ENCODE data around the gene WDR27. TPM values are rescaled to one million over a fixed set of nuclear protein-coding genes. Genes with fewer than 3 reads are reported as not detected.
A peak's percentile ranks its signal among the peaks of the same experiment; 100 is the strongest.

The WDR27 gene
- total RNA-seq, 1 donor from 2014 or later: 24.0 TPM

GRCh38 chr6:169566961-169567750 is 134.7 kb downstream of the WDR27 start:
- no peak for DNase-seq (ENCODE audit: low read depth, low spot score)

GRCh38 chr6:169566319-169566718 is 135.5 kb downstream of the WDR27 start:
- no peak for DNase-seq (ENCODE audit: low read depth, low spot score)

GRCh38 chr6:169564453-169565240 is 137.2 kb downstream of the WDR27 start:
- DNase-seq (ENCODE audit: low read depth, low spot score): no peak

DNA sequence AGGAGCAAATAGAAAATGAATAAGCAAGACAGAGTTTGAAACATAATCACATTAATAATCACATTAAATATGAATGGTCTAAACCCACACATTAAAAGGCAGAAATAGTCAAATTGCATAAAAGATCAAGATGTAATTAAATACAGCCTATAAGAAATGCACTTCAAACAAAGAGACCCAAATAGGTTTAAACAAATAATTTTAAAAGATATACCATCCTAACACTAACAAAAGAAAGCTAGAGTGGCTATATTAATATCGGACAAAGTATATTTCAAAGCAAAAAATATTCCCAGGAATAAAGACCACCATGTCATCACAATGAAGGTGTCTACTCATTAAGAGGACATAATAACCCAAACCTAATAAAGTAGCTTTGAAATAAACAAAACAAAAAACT is 140.2 kb downstream of the WDR27 start:
- DNase-seq (ENCODE audit: low read depth, low spot score): no peak

- DNase-seq (ENCODE audit: low read depth, low spot score): no peak
These were observed 142.2 kb downstream of the WDR27 start for GRCh38 chr6:169559592-169559991.

- no peak for DNase-seq (ENCODE audit: low read depth, low spot score)
These were observed 142.9 kb downstream of the WDR27 start for GRCh38 chr6:169558774-169559441.

GRCh38 chr6:169558378-169558773 is 143.5 kb downstream of the WDR27 start:
- DNase-seq (ENCODE audit: low read depth, low spot score): no peak

GRCh38 chr6:169557887-169558286 is 143.9 kb downstream of the WDR27 start:
- no peak for DNase-seq (ENCODE audit: low read depth, low spot score)

- DNase-seq (ENCODE audit: low read depth, low spot score): no peak
These were observed 144.9 kb downstream of the WDR27 start for GRCh38 chr6:169556758-169557548.

DNA sequence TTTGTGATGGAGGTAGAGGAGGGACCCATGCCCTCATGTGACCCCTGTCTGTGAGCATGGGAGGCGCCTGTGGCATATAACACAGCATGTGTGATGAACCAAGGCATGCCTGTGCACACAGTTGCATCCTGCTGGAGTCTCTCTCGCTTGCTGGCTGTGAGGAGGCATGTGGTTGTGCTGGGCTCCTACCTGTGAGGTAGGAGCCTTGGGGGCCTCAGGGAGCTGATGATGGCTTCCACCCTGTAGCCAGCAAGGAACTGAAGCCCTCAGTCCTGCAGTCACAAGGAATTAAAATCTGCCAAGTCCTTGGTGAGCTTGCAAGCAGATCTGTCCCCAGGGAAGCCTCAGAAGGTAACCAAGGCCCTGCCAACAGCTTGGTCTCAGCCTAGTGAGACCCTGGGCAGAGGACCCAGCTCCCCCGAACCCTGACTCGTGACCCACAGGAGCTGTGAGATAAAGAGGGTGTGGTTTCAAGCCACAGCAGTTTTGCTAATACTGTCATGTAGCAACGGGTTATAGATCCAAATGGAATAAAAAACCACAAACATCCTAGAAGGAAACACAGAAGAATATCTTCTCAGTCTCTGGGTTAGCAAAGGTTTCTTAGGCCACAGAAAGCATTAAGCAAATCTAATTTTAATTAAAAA is 145.7 kb downstream of the WDR27 start:
- DNase-seq (ENCODE audit: low read depth, low spot score): no peak

- DNase-seq (ENCODE audit: low read depth, low spot score): no peak
These were observed 155.8 kb downstream of the WDR27 start for GRCh38 chr6:169545982-169546381.

DNA sequence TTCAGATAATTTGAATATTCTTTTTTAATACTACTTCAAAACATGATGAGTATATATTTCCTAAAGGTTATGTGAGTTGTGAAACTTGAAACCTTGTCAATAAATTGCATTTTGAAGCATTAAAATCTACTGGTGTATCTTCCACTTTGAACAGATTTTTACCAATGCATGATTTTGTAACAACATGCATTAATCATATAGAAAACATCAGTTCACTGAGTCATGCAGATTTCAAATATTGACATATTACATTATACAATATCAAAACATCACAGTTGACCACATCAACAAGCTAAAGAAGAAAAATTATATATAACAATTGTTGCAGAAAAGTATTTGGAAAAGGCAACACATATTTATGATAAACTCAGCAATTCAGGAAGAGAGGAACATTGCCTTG is 158.1 kb downstream of the WDR27 start:
- no peak for DNase-seq (ENCODE audit: low read depth, low spot score)

DNA sequence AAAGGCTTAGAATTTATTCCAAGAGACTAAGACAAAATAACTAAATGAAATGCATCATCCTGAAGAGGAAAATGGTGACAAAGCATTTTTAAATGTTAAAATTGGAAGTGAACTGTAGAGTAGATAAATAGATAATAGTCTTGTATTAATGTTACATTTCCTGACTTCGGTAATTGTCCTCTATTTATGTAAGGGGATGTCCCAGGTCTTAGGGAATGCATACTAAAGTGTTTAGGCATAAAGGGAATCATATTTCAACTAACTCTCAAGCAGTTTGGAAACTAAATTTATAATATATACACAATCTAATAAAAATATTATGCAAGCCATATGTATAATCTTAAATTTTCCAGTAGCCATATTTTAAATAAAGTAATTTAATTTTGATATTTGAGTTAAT is 159.3 kb downstream of the WDR27 start:
- no peak for DNase-seq (ENCODE audit: low read depth, low spot score)

GRCh38 chr6:169539176-169539897 is 162.5 kb downstream of the WDR27 start:
- peak; percentile 32 for DNase-seq (ENCODE audit: low read depth, low spot score)

DNA sequence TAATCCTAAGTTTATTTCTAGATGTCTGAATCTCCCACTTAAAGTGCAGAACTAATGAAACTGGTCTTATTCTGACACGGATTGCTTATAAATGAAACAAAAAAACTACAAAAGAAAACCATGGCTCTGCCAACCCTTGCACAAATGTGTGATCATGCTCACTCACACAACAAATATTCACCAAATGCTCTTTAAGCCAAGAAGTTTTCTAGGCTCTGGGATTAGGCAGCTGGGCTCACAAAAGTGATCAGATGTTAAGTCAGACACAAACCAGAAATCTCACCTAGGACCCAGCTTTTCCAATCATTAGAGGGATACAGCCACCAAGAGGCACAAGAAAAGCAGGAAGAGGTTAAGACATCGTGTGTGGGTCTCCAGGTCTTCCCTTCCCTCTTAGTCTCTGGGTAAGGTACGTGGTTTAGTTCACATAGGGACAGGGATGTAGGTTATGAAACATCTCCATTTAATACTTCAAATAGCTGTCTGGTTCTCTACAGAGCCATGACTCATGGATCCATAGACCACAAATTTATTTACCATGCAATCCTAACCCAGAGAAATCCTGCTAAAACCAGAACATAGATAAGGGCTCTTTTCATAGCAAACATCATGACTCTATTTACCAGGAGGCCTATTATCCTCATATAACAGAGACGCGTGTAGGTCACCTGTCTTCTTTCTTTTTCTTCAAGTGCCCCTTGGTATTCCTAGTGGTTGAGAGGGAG is 165.2 kb downstream of the WDR27 start:
- DNase-seq (ENCODE audit: low read depth, low spot score): no peak

GRCh38 chr6:169534039-169534421 is 167.8 kb downstream of the WDR27 start:
- DNase-seq (ENCODE audit: low read depth, low spot score): no peak

DNA sequence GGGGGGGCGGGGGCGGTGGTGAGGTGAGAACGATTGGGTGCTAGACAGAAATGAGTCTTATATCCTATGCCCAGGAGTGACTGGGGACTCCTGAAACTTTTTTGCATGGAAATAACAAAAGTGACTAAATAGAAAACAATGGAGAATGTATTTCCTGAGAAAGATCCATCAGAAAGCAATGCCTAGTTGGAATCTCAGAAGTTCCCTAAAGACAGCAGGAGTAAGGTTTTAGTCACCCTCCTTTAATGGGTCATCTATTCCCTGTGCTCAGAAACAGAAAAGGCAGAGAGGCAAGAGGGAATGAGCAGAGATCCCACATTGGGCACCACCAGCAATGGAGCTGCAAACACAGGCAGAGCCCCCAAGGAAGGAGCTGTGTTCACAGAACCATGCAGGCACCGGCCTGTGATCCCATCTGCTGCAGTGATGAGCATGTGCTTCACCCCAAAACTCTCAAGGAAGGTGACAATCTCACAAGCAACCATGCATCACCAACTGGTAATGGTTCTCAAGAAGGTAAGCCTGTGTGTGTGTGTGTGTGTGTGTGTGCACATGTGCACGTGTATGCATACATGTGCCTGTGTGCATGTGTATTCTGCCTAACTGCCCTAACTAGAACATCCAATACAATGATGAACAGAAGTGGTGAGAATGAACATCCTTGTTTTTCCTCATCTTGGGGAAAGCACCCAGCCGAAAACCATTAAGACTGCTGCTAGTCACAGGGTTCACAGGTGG is 168.4 kb downstream of the WDR27 start:
- DNase-seq (ENCODE audit: low read depth, low spot score): no peak

DNA sequence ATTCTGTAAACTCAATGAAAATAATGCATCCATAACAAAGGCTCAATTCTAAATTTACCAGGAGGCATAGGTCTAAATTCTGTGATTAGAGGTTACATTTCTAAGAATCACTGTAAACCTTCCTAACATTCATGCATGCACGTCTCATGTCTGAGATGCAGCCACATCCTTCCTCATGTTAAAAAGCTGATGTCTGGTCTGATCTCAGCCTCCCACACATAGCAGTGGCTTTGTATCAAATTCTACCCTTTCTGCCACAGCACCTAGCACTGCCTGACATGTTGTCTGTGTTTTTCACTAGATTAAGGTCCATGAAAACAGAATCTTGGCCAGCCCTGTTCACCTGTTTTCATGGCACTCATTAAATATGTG is 171.1 kb downstream of the WDR27 start:
- no peak for DNase-seq (ENCODE audit: low read depth, low spot score)

Data from pulmonary artery endothelial cell (primary cell).